NCI-H2029 treated with DMSO at 0.1 percent for 48 hours (cell line): ENCODE data around the gene C11orf21.

ENCODE experiments used
- DNase-seq: peaks from one replicate; lab custom pipeline; 2025; lab: John Stamatoyannopoulos, UW

The C11orf21 gene

GRCh38 chr11:2320568-2321310 lies 19.0 kb upstream of the C11orf21 start:
- no peak for DNase-seq

- no peak for DNase-seq
Measured at GRCh38 chr11:2319791-2320472, 18.2 kb upstream of the C11orf21 start.

GRCh38 chr11:2318707-2319106 lies 17.0 kb upstream of the C11orf21 start:
- DNase-seq, result no peak

- DNase-seq, result no peak
Measured at GRCh38 chr11:2318123-2318522, 16.4 kb upstream of the C11orf21 start.

GRCh38 chr11:2317354-2318050 lies 15.8 kb upstream of the C11orf21 start:
- no peak for DNase-seq

GRCh38 chr11:2316963-2317244 lies 15.2 kb upstream of the C11orf21 start:
- DNase-seq, result no peak

- no peak for DNase-seq
Measured at GRCh38 chr11:2316169-2316962, 14.6 kb upstream of the C11orf21 start.

GRCh38 chr11:2315395-2316168 lies 13.9 kb upstream of the C11orf21 start:
- DNase-seq, result no peak

GRCh38 chr11:2314525-2315394 lies 13.0 kb upstream of the C11orf21 start:
- no peak for DNase-seq

GRCh38 chr11:2314136-2314524 lies 12.4 kb upstream of the C11orf21 start:
- no peak for DNase-seq

GRCh38 chr11:2313051-2313951 lies 11.6 kb upstream of the C11orf21 start:
- DNase-seq, result no peak

- DNase-seq, result no peak
Measured at GRCh38 chr11:2312232-2313042, 10.7 kb upstream of the C11orf21 start.

GRCh38 chr11:2311353-2312133 lies 9.8 kb upstream of the C11orf21 start:
- no peak for DNase-seq

GRCh38 chr11:2310786-2311352 lies 9.2 kb upstream of the C11orf21 start:
- no peak for DNase-seq

GRCh38 chr11:2310073-2310785 lies 8.5 kb upstream of the C11orf21 start:
- DNase-seq, result no peak

GRCh38 chr11:2309251-2310072 lies 7.7 kb upstream of the C11orf21 start:
- DNase-seq, result no peak
